Liver (tissue), 9 donors: ENCODE data around the gene HDHD3. TPM values are rescaled to one million over a fixed set of nuclear protein-coding genes. Genes with fewer than 3 reads are reported as not detected.

Source experiments
- DNase-seq: peaks from one replicate; pipeline ENCODE4 v3.0.0-alpha.2; 2017; ENCODE audit warnings: low spot score
- H3K27ac ChIP-seq, 2 donors: one replicate each; pipeline ENCODE4 v1.7.0; 2013; ENCODE audit warnings: inconsistent platforms in 2 of 2, low read length in 2 of 2, control low read depth in 1 of 2, low read depth in 1 of 2, mild to moderate bottlenecking in 1 of 2
- H3K27me3 ChIP-seq, 4 donors: one replicate each; pipeline versions ENCODE4 v1.6.1 to v1.7.0; 2013; ENCODE audit warnings: low read length in 3 of 4, inconsistent platforms in 1 of 4, mild to moderate bottlenecking in 1 of 4, moderate library complexity in 1 of 4; ENCODE audit not compliant: control insufficient read depth in 4 of 4, insufficient read depth in 4 of 4
- H3K36me3 ChIP-seq, 4 donors: one replicate each; pipeline versions ENCODE4 v1.6.1 to v1.7.0; 2013; ENCODE audit warnings: low read length in 3 of 4, mild to moderate bottlenecking in 3 of 4, low read depth in 1 of 4, moderate library complexity in 1 of 4; ENCODE audit not compliant: control insufficient read depth in 4 of 4, insufficient read depth in 3 of 4
- H3K4me1 ChIP-seq, 4 donors: one replicate each; pipeline versions ENCODE4 v1.6.1 to v1.7.0; 2013; ENCODE audit warnings: low read length in 3 of 4, mild to moderate bottlenecking in 3 of 4, moderate library complexity in 1 of 4; ENCODE audit not compliant: control insufficient read depth in 4 of 4, insufficient read depth in 4 of 4
- H3K4me3 ChIP-seq, 3 donors: one replicate each; pipeline versions ENCODE4 v1.6.1 to v1.7.0; 2013; ENCODE audit warnings: low read length in 3 of 3, control low read depth in 1 of 3, low read depth in 1 of 3, mild to moderate bottlenecking in 1 of 3
- H3K9ac ChIP-seq, 2 donors: one replicate each; pipeline ENCODE4 v1.7.0; 2013; ENCODE audit warnings: low read length in 2 of 2, mild to moderate bottlenecking in 2 of 2, moderate library complexity in 2 of 2, control low read depth in 1 of 2, low read depth in 1 of 2
- H3K9me3 ChIP-seq, 4 donors: one replicate each; pipeline versions ENCODE4 v1.6.1 to v1.7.0; 2013; ENCODE audit warnings: low read length in 3 of 4; ENCODE audit not compliant: control insufficient read depth in 4 of 4
- ATF3 ChIP-seq: IDR thresholded peaks from 2 replicates; pipeline ENCODE4 v1.6.1; 2016; ENCODE audit warnings: antibody characterized with exemption
- CTCF ChIP-seq: fragments of 150-350 bp; IDR thresholded peaks from 2 replicates; pipeline ENCODE4 v1.5.1; 2017; ENCODE audit warnings: improper control_type of control experiment, low read depth, low read length; ENCODE audit not compliant: missing input control
- EGR1 ChIP-seq, 2 donors: IDR thresholded peaks; 2 replicates each; pipeline ENCODE4 v1.6.1; 2016 to 2018; ENCODE audit warnings: antibody characterized with exemption in 2 of 2, low read depth in 2 of 2
- FOXA1 ChIP-seq: IDR thresholded peaks from 2 replicates; pipeline ENCODE4 v1.6.1; 2016; ENCODE audit warnings: antibody characterized with exemption
- FOXA2 ChIP-seq: IDR thresholded peaks from 2 replicates; pipeline ENCODE4 v1.6.1; 2016; ENCODE audit warnings: antibody characterized with exemption
- GABPA ChIP-seq, 2 donors: IDR thresholded peaks in 1 of 2; conservative IDR thresholded peaks in 1 of 2; 2 replicates each; pipeline ENCODE4 v1.6.1; 2016; ENCODE audit warnings: antibody characterized with exemption in 2 of 2, mild to moderate bottlenecking in 1 of 2, moderate library complexity in 1 of 2
- HNF4A ChIP-seq, 2 donors: conservative IDR thresholded peaks; 2 replicates each; pipeline ENCODE4 v1.6.1; 2016; ENCODE audit warnings: antibody characterized with exemption in 2 of 2, mild to moderate bottlenecking in 2 of 2
- HNF4G ChIP-seq: IDR thresholded peaks from 2 replicates; pipeline ENCODE4 v1.6.1; 2016; ENCODE audit warnings: antibody characterized with exemption
- JUND ChIP-seq, 2 donors: IDR thresholded peaks; 2 replicates each; pipeline ENCODE4 v1.6.1; 2016; ENCODE audit warnings: antibody characterized with exemption in 2 of 2
- MAX ChIP-seq: IDR thresholded peaks from 2 replicates; pipeline ENCODE4 v1.6.1; 2016; ENCODE audit warnings: antibody characterized with exemption
- NR2F2 ChIP-seq: IDR thresholded peaks from 2 replicates; pipeline ENCODE4 v1.6.1; 2016; ENCODE audit warnings: antibody characterized with exemption
- RAD21 ChIP-seq, 2 donors: IDR thresholded peaks; 2 replicates each; pipeline ENCODE4 v1.6.1; 2016; ENCODE audit warnings: antibody characterized with exemption in 2 of 2, mild to moderate bottlenecking in 2 of 2
- REST ChIP-seq: IDR thresholded peaks from 2 replicates; pipeline ENCODE4 v1.6.1; 2016; ENCODE audit warnings: antibody characterized with exemption, mild to moderate bottlenecking
- RXRA ChIP-seq, 2 donors: IDR thresholded peaks; 2 replicates each; pipeline ENCODE4 v1.6.1; 2017 to 2018; ENCODE audit warnings: antibody characterized with exemption in 2 of 2, mild to moderate bottlenecking in 1 of 2
- SP1 ChIP-seq: IDR thresholded peaks from 2 replicates; pipeline ENCODE4 v1.6.1; 2018; ENCODE audit warnings: antibody characterized with exemption, mild to moderate bottlenecking
- TAF1 ChIP-seq: conservative IDR thresholded peaks from 2 replicates; pipeline ENCODE4 v1.6.1; 2016; ENCODE audit warnings: antibody characterized with exemption, mild to moderate bottlenecking
- YY1 ChIP-seq: IDR thresholded peaks from 2 replicates; pipeline ENCODE4 v1.6.1; 2016; ENCODE audit warnings: antibody characterized with exemption, mild to moderate bottlenecking
- ZBTB33 ChIP-seq: IDR thresholded peaks from 2 replicates; pipeline ENCODE4 v1.6.1; 2016; ENCODE audit warnings: antibody characterized with exemption
- WGBS: extraction: QIAGEN DNeasy Blood & Tissue Kit; methylation state at CpG from one replicate; pipeline ENCODE4 v1.1.7; 2013; 5-methylcytosine and 5-hydroxymethylcytosine counted together
- polyA plus RNA-seq, 2 donors: library from polyadenylated mRNA; stranded (reverse) in 1 of 2; unstranded in 1 of 2; fragments of 200-250 nt in 1 of 2; fragments of >200 nt in 1 of 2; fragmentation: Nextera tagmentation in 1 of 2; extraction: Ambion mirVana in 1 of 2; gene quantifications; one replicate each; pipeline versions ENCODE4 v1.2.1 to v1.2.3, GENCODE V29; 2013 to 2015
- total RNA-seq, 2 donors: library from RNA; depleted of rRNA; stranded (reverse); fragments of >200 nt; gene quantifications; one replicate each; pipeline ENCODE4 v1.2.3, GENCODE V29; 2014
- donor health status: healthy.
- donor health status: healthy.
- donor health status: healthy.
- donor health status: healthy.
- donor health status: healthy.

HDHD3 gene
- total and polyA plus RNA-seq, 4 donors, result 26.9 to 63.6 (median 61.0) TPM

GRCh38 chr9:113410207-113410864 lies 33.5 kb upstream of the HDHD3 start, which contains the start of the genes C9orf43 and POLE3 (continued):
- TF ChIP-seq CTCF (no peak), HNF4A (conservative IDR thresholded peaks at IDR 0.05) (no peak), YY1 (peak; percentile 93), FOXA2 (no peak), NR2F2 (no peak), SP1 (peak; percentile 81), JUND (IDR thresholded peaks at IDR 0.05) (peak in 1 of 2 donors; percentile 17), MAX (peak; percentile 92), HNF4G (no peak), FOXA1 (no peak)

- peak overlapping the region; percentile 85 to 91 for H3K9ac ChIP-seq
- peaks cover 0 to 13% (median 4%) of the 10 kb centered on the region in 4 donors for H3K36me3 ChIP-seq
These were observed 33.1 kb upstream of the HDHD3 start for GRCh38 chr9:113409883-113410206.

More at GRCh38 chr9:113409883-113410206, 33.1 kb upstream of the HDHD3 start:
- Histone ChIP-seq H3K27me3 (no peaks in the 10 kb centered on the region), H3K4me3 (peak overlapping the region; percentile 88 to 99 (median 91)), H3K4me1 (peaks cover 0 to 27% (median 15%) of the 10 kb centered on the region in 4 donors), H3K9me3 (no peaks in the 10 kb centered on the region), H3K27ac (peak overlapping the region; percentile 96 to 98)
- no peak for TF ChIP-seq YY1
- no peak for TF ChIP-seq REST
- no peak for TF ChIP-seq CTCF
- TF ChIP-seq ZBTB33, result no peak
- TF ChIP-seq HNF4G, result no peak
- no peak for TF ChIP-seq FOXA1
- no peak for TF ChIP-seq GABPA (IDR thresholded peaks at IDR 0.05 in 1 of 2, conservative IDR thresholded peaks at IDR 0.05 in 1 of 2)
- TF ChIP-seq JUND (IDR thresholded peaks at IDR 0.05), result no peak
- TF ChIP-seq HNF4A (conservative IDR thresholded peaks at IDR 0.05), result no peak
- no peak for TF ChIP-seq TAF1
- TF ChIP-seq EGR1 (IDR thresholded peaks at IDR 0.05; ENCODE audit: low read depth in 2 of 2), result no peak
- TF ChIP-seq FOXA2, result no peak
- TF ChIP-seq NR2F2, result no peak
- no peak for TF ChIP-seq RXRA (IDR thresholded peaks at IDR 0.05)
- TF ChIP-seq ATF3, result no peak
- no peak for TF ChIP-seq MAX
- TF ChIP-seq RAD21 (IDR thresholded peaks at IDR 0.05), result no peak
- no peak for TF ChIP-seq SP1
- under 1% methylated on average over 20 of the region's 20 CpGs for WGBS
- no peak for DNase-seq
